ENCODE measurements around the gene CD74.

The CD74 gene

GRCh38 chr5:150397146-150397781 is 15.4 kb downstream of the CD74 start:
- DNase-seq (ENCODE audit: low read depth), result peak; percentile 31

GRCh38 chr5:150396267-150396666 is 16.4 kb downstream of the CD74 start:
- DNase-seq (ENCODE audit: low read depth), result no peak

- DNase-seq (ENCODE audit: low read depth), result no peak
Observed at GRCh38 chr5:150395688-150395975, 17.1 kb downstream of the CD74 start.

GRCh38 chr5:150394912-150395687 is 17.6 kb downstream of the CD74 start:
- DNase-seq (ENCODE audit: low read depth), result no peak

GRCh38 chr5:150394131-150394530 is 18.6 kb downstream of the CD74 start:
- no peak for DNase-seq (ENCODE audit: low read depth)

GRCh38 chr5:150393096-150393645 is 19.5 kb downstream of the CD74 start:
- DNase-seq (ENCODE audit: low read depth), result no peak

GRCh38 chr5:150392680-150393079 is 20.0 kb downstream of the CD74 start:
- DNase-seq (ENCODE audit: low read depth), result no peak

- DNase-seq (ENCODE audit: low read depth), result no peak
Observed at GRCh38 chr5:150391986-150392385, 20.7 kb downstream of the CD74 start.

GRCh38 chr5:150391064-150391834 is 21.5 kb downstream of the CD74 start:
- DNase-seq (ENCODE audit: low read depth), result no peak

- DNase-seq (ENCODE audit: low read depth), result no peak
Observed at GRCh38 chr5:150389531-150390266, 23.0 kb downstream of the CD74 start.

GRCh38 chr5:150386024-150386855 is 26.5 kb downstream of the CD74 start:
- DNase-seq (ENCODE audit: low read depth), result no peak

- DNase-seq (ENCODE audit: low read depth), result no peak
Observed at GRCh38 chr5:150384701-150385100, 28.0 kb downstream of the CD74 start.

GRCh38 chr5:150377964-150378694 is 34.6 kb downstream of the CD74 start:
- DNase-seq (ENCODE audit: low read depth), result peak; percentile 91

GRCh38 chr5:150376799-150377771 is 35.6 kb downstream of the CD74 start:
- DNase-seq (ENCODE audit: low read depth), result no peak

GRCh38 chr5:150374651-150375050 is 38.1 kb downstream of the CD74 start:
- no peak for DNase-seq (ENCODE audit: low read depth)

- DNase-seq (ENCODE audit: low read depth), result no peak
Observed at GRCh38 chr5:150372639-150373038, 40.1 kb downstream of the CD74 start.

- DNase-seq (ENCODE audit: low read depth), result no peak
Observed at GRCh38 chr5:150368526-150368925, 44.2 kb downstream of the CD74 start.

- DNase-seq (ENCODE audit: low read depth), result no peak
Observed at GRCh38 chr5:150364004-150364403, 48.7 kb downstream of the CD74 start.

- DNase-seq (ENCODE audit: low read depth), result no peak
Observed at GRCh38 chr5:150363185-150363584, 49.5 kb downstream of the CD74 start.
